ENCODE results near the gene KCNQ1.

GRCh38 chr11:2575591-2576051 is 130.8 kb downstream of the KCNQ1 start:
- TF ChIP-seq TAF1 (IDR thresholded peaks at IDR 0.05; ENCODE audit: borderline replicate concordance, low read depth, low read length) (no peak), FOXM1 (IDR thresholded peaks at IDR 0.05; ENCODE audit: low read depth) (no peak), ELF1 (IDR thresholded peaks at IDR 0.05) (no peak), POLR2AphosphoS5 (IDR thresholded peaks at IDR 0.05; ENCODE audit: low read depth, low read length) (no peak), ZBTB33 (IDR thresholded peaks at IDR 0.05; ENCODE audit: borderline replicate concordance, low read depth) (no peak), EP300 (IDR thresholded peaks at IDR 0.05; ENCODE audit: borderline replicate concordance in 1 of 2, low read depth in 1 of 2, low read length in 1 of 2) (no peak), TCF12 (IDR thresholded peaks at IDR 0.05) (no peak), RFX5 (IDR thresholded peaks at IDR 0.05; ENCODE audit: low read length) (no peak), USF2 (IDR thresholded peaks at IDR 0.05; ENCODE audit: borderline replicate concordance, low read depth, low read length) (no peak), NFIC (IDR thresholded peaks at IDR 0.05; ENCODE audit: borderline replicate concordance) (no peak), EZH2phosphoT487 (IDR thresholded peaks at IDR 0.05; ENCODE audit: borderline replicate concordance, low read depth) (no peak), NRF1 (IDR thresholded peaks at IDR 0.05; ENCODE audit: low read depth, low read length) (no peak)
- TF ChIP-seq, protein P1, sequence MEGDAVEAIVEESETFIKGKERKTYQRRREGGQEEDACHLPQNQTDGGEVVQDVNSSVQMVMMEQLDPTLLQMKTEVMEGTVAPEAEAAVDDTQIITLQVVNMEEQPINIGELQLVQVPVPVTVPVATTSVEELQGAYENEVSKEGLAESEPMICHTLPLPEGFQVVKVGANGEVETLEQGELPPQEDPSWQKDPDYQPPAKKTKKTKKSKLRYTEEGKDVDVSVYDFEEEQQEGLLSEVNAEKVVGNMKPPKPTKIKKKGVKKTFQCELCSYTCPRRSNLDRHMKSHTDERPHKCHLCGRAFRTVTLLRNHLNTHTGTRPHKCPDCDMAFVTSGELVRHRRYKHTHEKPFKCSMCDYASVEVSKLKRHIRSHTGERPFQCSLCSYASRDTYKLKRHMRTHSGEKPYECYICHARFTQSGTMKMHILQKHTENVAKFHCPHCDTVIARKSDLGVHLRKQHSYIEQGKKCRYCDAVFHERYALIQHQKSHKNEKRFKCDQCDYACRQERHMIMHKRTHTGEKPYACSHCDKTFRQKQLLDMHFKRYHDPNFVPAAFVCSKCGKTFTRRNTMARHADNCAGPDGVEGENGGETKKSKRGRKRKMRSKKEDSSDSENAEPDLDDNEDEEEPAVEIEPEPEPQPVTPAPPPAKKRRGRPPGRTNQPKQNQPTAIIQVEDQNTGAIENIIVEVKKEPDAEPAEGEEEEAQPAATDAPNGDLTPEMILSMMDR (IDR thresholded peaks at IDR 0.05): no peak
- TF ChIP-seq, protein P2, sequence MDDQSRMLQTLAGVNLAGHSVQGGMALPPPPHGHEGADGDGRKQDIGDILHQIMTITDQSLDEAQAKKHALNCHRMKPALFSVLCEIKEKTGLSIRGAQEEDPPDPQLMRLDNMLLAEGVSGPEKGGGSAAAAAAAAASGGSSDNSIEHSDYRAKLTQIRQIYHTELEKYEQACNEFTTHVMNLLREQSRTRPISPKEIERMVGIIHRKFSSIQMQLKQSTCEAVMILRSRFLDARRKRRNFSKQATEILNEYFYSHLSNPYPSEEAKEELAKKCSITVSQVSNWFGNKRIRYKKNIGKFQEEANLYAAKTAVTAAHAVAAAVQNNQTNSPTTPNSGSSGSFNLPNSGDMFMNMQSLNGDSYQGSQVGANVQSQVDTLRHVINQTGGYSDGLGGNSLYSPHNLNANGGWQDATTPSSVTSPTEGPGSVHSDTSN (IDR thresholded peaks at IDR 0.05): no peak

All from SK-N-SH (cell line).